Left colon (tissue), 2 donors: Measurements from ENCODE around the gene C2orf92. TPM values are rescaled to one million over a fixed set of nuclear protein-coding genes. Genes with fewer than 3 reads are reported as not detected.

Source experiments
- ATAC-seq: fragments of 200-7000 bp; cut with Tn5 transposase; one replicate; pipeline ENCODE4 v1.9.1; 2020; ENCODE audit warnings: mild to moderate bottlenecking, moderate library complexity
- DNase-seq, 2 donors: peaks; one replicate each; pipeline ENCODE4 v3.0.0-alpha.2; 2020
- intact Hi-C, 2 donors: fragments of 100-400 bp; cut with DNase I in 1 of 2; cut with micrococcal nuclease in 1 of 2; formaldehyde crosslinking; loops; one replicate each; pipeline versions ENCODE4 v1.11.2 to v1.14.0; 2022; cut with DNase I, micrococcal nuclease
- total RNA-seq, 2 donors: library from RNA; stranded (reverse); fragmentation: NEBNext Ultra II Directional; extraction: Animal tissue kit (Norgen Biotek cat#: 25700); gene quantifications; one replicate each; pipeline ENCODE4 v1.2.1, GENCODE V29; 2021
- donor health status: DM: no; HTN: no; CAD: no.
- donor health status: DM: yes; HTN: yes; CAD: no.

Gene C2orf92
- total RNA-seq, 2 donors from 2014 or later = 7.2 to 7.8 TPM

DNA sequence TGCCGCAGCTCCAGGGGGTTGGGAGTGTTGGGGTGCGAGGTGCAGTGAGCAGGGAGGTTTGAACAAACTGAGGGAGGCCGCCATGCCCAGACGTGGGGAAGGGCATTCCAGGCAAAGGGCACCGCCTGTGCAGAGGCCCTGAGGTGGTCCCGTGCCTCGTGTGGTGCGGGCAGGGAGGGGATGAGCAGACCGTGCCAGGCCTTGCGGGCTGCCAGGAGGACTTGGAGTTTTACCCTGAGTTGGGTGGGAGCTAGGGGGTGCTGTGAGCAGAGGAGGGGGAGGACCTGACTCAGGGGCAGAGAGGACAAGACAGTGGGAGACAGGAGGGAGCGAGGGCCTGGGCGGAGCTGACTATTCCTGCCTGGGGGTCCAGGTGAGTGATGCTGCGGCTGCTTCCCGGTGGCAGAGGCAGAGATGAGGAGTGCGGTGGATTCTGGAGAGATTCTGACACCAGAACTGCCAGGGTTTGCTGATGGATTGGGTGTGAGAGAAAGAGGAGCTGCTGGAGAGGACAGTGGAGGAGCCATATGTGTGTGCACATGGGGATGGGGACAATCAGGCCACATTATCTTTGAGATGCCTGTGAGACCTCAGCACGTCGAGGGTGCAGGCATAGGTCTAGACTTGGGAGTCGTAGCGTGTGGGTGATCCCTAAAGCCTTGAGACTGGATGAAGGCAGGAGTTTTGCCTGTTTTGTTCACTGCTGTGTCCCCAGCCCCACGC is 67.3 kb downstream of the C2orf92 start:
- intact Hi-C loops = no loop called here
- DNase-seq = no peak
- ATAC-seq = no peak

DNA sequence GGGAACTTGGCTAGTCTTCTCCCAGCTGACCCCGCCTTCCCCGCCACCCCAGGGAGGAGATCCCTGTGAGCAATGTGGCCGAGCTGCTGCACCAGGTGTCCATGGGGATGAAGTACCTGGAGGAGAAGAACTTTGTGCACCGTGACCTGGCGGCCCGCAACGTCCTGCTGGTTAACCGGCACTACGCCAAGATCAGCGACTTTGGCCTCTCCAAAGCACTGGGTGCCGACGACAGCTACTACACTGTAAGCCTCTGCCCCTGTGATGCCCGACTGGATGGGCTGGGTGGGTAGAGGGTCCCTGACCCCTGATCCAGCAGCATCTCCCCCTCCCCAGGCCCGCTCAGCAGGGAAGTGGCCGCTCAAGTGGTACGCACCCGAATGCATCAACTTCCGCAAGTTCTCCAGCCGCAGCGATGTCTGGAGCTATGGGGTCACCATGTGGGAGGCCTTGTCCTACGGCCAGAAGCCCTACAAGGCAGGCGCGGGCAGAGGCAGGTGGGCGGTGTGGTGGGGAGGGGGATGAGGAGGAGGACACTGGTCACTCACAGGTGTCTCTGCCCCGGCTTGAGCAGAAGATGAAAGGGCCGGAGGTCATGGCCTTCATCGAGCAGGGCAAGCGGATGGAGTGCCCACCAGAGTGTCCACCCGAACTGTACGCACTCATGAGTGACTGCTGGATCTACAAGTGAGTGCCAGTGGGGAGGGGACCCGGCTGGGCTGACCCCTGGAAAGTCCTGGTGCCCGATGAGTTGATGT is 68.1 kb downstream of the C2orf92 start:
- DNase-seq = no peak
- intact Hi-C loops = no loop called here
- no peak for ATAC-seq

DNA sequence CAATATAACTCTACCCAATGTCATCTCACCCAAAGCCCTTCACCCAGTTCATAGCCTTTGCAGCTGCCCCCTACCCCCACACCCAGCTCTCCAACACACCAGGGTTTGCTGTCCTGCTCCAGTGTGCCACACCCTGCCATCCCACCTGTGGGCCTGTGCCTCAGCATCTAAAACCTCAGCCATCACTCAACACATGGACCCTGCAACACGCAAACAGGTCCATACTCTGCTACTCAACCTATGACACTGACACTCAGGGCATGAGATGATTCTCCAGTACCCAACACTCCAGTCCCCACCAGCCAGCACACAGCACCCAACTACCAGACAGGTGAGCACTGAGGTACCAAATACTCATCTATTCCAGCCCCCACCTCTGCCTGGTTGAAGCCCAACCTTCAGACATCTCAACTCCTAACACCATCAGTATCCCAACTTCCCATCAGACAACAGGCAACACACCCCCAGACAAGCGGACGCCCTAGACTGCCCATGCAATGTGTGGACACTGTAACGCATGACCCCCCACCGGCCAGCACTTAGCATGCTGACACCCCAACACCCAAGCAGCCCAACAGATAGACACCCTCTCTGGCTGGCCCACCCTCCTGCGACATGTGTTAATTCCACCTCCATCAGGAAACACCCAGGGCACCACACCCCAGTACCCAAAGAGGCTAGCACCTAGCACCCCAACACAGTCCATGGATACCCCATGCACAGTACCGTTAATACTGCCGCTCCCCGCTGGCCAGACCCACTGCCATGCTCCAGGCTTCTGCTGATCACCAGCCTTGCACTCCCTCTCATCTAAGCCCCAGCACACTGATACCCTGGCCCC is 68.9 kb downstream of the C2orf92 start:
- ATAC-seq = no peak
- intact Hi-C loops = no loop called here
- DNase-seq = no peak

DNA sequence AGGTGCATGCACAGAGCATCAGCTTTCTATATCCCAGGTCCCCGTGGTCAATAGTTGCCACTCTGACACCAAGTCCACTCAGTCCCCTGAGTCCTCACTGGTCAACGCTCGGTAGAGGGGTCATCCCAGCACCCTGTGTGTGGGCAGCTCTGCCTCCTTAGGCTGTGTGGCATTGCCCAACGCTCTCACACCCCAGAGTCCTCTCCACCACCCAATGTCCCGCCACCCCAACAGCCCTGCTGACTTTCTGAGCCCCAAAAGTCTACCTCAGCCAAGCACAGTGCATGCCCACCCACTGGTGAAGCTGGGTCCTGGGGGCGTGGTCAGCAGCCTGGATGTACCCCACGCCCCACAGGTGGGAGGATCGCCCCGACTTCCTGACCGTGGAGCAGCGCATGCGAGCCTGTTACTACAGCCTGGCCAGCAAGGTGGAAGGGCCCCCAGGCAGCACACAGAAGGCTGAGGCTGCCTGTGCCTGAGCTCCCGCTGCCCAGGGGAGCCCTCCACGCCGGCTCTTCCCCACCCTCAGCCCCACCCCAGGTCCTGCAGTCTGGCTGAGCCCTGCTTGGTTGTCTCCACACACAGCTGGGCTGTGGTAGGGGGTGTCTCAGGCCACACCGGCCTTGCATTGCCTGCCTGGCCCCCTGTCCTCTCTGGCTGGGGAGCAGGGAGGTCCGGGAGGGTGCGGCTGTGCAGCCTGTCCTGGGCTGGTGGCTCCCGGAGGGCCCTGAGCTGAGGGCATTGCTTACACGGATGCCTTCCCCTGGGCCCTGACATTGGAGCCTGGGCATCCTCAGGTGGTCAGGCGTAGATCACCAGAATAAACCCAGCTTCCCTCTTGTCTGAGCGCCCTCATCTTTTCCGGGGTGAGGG is 69.7 kb downstream of the C2orf92 start:
- intact Hi-C loops = no loop called here
- DNase-seq (no peak), ATAC-seq (no peak)

DNA sequence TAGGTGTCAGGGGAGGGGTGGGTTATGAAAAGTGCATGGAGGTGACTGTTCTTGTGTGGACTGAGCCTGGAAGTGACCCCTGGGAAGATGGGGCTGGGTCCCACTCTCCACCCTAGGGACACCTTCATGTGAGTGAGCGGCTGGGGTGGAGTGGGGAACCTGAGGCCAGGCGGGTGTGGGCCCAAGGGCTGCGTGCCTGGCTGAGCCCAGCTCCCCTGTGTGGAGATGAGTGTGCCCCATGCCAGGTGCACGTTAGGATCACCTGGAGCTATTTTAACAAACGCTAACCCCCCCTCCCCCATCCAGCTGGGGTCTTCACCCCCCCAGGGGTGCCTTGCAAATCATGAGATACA is 70.4 kb downstream of the C2orf92 start:
- ATAC-seq = no peak
- intact Hi-C loops = no loop called here
- DNase-seq = no peak

DNA sequence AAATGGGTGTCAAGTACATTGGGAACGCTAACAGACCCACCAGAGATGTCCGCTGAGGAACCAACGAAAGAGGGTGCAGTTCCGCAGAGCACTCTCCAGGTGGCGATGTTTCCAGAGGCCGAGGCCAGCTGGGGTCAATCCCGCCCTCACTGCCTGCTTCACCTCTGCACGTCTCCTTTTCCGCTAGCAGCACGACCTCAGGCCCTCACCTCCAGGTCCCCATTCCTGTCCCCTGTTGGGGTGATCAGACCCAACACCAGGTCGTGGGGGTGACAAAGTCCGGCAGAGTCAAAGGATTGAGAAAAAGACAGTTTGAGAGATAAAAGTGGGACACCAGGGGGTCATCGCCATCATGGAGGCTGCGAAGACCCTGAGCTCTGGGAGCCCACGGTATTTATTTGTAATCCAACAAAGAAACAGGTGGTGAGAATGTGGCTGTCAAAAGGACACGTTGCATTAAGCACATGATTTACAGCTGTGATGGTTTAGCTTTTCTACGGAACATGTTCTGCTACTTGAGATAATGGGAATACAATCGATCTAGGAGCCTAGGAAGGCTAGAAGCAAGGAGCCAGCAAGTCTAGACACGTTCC is 71.2 kb downstream of the C2orf92 start:
- peak; percentile 73 for ATAC-seq
- DNase-seq = peak in 1 of 2 donors; percentile 55
- intact Hi-C loops = no loop called here

DNA sequence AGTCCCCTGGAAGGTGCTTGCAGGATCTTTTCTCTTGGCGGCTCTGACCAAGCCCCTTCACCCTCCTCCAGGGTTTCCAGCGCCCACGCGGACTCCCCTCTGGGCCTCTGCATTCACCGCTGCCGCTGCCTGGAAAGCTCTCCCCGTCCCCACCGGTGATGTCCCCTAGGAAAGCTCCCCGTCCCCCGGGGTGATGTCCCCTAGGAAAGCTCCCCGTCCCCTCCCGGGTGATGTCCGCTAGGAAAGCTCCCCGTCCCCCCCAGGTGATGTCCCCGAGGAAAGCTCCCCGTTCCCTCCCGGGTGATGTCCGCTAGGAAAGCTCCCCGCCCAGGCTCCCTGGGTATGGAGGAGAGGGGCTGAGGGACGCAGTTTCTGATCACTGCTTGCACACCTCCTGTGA is 71.7 kb downstream of the C2orf92 start:
- ATAC-seq = no peak
- intact Hi-C loops = no loop called here
- no peak for DNase-seq

DNA sequence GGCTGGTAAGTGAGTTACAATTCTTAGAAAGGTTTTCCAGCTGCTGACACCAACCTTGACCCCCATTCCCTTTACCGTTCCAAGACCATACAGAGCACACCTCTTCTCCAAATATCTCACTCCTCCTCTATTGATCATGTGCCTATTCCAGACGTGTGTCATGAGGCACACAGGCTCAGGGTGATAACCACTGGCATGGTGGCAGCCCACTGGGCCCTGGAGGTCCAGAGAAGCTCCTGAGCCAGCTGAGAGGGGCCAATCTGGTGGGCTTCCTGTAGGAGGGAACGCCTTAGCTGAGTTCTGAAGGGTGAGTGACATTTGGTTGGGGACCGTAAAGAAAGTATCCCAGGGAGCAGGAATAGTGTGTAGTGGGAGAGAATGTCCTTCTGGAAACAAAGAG is 72.2 kb downstream of the C2orf92 start:
- ATAC-seq = no peak
- DNase-seq = no peak
- intact Hi-C loops = no loop called here

DNA sequence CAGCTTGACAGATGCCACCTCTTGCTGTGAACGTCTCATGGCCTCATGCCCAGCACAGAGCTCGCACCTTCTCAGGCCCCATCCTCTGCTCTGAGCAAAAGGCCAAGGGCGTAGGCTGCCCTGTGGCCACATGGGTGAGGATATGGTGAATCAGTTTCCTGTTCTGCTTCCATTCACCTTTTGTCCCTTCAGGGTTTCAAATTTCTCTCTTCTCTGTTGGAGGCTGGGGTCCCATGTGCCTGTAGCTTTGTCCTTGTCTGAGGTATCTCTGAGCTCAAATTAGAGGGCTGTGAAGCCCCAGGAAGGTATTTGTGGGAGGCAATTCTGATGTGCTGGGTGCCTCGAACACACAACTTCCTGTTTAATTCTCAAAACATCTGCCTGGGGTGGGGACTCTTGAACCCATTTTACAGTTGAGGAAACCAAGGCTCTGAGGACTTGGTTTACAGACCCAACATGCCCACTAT is 72.9 kb downstream of the C2orf92 start:
- DNase-seq (no peak), ATAC-seq (peak; percentile 13)
- intact Hi-C loops = no loop called here

DNA sequence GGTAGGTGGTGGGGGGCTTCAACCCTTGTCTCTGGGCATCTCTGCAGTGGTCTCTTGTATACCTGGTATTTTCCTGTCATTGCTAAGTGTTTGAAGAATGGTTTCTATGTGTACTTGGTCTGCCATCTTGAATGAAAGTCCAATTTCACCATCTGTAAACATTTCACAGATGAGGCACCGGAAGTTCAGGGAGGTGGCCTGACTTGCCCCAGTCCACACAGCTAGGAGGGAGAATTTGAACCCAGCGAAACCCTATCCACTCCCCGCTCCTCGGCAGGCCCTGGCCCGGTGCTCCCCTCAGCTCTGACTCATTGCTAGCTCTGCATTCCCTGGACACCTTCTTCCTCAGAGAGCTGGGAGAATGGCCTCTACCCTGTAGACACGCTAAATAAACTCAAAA is 74.4 kb downstream of the C2orf92 start:
- no peak for ATAC-seq
- intact Hi-C loops = no loop called here
- DNase-seq = no peak

DNA sequence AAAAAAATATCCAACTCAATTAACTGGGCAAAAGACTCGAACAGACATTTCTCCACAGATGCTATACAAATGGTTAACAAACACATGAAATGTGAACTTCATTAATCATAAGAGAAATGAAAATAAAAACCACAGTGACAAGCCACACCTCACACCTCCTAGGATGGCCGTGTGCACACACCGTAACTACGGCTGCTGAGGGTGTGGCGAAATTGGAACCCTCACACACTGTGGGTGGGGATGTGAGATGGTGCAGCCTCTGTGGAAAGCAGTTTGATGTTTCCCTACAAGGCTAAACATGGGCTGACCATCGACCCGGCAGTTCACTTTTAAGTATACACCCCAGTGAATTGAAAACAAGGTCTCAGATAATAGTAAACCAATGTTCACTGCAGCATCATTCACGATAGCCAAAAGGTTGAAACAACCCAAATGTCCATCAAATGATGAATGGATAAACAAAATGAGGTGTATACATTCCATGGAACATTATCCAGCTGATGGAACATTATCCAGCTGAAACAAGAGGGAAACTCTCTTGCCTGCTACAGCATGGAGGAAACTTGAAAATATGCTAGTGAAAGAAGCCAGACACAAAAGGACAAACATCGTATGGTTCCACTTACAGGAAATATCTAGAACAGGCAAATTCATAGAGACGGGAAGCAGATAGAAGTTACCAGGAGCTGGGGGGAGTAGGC is 76.1 kb downstream of the C2orf92 start:
- peak in 1 of 2 donors; percentile 31 for DNase-seq
- peak; percentile 72 for ATAC-seq
- intact Hi-C loops = no loop called here

DNA sequence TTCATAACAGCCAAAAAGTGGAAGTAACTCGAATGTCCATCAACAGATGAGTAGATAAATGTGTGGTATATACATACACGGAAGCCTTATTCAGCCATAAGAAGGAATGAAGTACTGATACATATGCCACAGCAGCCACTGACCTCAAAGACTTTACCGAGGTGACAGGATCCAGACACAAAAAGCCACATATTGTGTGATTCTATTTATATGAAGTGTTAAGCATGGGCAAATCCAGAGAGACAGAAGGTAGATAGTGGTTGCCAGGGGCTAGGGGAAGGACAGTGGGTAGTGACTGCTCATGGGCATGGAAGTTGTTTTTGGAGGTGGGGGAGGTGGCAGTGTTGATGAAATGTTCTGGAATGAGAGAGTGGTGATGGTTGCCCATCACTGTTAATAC is 77.8 kb downstream of the C2orf92 start:
- intact Hi-C loops = no loop called here
- DNase-seq (no peak), ATAC-seq (no peak)

DNA sequence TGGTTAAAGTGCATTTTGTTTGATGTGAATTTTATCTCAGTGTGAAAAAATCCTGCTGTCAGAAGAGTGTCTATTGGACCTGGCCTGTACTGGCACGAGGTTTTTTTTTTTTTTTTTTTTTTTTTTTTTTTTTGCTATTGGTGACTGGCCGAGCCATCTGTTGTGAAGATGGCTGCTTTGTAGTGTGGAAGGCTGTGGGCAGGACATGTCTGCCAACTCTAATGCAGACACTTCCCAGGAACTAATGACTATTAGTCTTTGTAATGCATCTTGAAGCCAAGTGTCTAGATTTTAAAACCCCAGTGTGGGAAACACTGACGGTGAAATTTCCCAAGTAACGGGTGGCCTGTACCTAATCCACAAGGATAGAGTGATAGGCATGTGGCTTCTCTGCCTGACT is 78.2 kb downstream of the C2orf92 start:
- ATAC-seq (no peak), DNase-seq (no peak)
- intact Hi-C loops = no loop called here

DNA sequence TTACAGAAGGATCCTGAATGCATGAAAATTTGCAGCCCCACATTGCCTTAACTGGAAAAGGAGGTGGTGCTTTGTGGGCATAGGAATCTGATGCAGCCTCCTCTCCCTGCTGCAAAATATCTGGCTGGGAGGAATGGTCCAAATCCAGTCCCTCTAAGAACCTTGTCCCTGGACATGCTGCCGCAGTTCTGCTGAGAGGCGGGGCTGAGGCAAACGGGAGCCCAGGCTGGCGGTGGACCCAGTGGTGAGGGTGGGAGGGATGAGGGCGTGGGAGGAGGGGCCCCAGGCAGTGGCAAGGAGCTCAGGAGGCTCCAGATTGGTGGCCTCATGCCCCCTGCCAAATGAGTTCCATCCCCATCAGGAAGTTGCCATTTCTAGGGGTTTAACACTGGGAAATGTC is 80.1 kb downstream of the C2orf92 start:
- intact Hi-C loops = no loop called here
- no peak for ATAC-seq
- DNase-seq = no peak

DNA sequence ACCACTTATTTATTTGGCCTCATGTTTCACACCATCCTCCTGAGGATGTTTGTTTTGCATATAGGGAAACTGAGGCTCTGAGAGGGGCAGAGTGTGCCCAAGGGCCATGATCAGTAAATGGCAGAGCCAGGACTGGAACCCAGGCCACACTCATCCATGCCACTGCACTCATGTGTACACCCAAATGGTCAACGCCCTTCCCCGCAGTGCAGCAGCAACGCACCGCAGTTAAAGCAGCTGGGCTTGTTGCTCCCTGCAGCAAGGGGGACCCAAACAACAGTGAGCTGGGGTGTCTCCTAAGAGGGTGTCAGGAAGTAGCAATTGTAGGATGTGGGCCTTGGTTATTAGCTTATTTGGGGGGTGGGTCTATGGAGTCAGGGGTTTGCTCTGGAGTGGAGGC is 80.5 kb downstream of the C2orf92 start:
- ATAC-seq = no peak
- intact Hi-C loops = no loop called here
- no peak for DNase-seq

DNA sequence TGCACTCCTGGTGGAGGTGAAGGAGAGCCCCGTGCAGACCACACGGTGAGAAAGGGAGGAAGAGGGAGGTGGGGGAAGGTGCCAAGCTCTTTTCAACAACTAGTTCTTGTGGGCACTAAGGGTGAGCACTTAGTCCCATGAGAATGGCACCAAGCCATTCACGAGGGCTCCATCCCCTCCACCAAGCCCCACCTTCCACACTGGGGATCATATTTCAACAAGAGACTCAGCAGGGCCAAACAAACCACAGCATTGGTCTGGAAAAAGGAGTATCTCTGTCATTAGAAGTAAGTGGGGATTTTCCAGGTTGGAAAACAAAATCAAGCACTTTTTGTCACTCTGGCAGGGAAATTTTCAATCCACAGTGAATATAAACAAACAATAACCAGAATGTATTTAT is 82.2 kb downstream of the C2orf92 start:
- no peak for DNase-seq
- ATAC-seq = no peak
- intact Hi-C loops = no loop called here
